Mucosa of gallbladder (tissue), 1 donor: Measurements from ENCODE around the gene DHX16. TPM values are rescaled to one million over a fixed set of nuclear protein-coding genes. Genes with fewer than 3 reads are reported as not detected.
A peak's percentile ranks its signal among the peaks of the same experiment; 100 is the strongest.

ENCODE experiments used
- DNase-seq: peaks from one replicate; pipeline ENCODE4 v3.0.0-alpha.2; 2020; ENCODE audit warnings: low spot score
- total RNA-seq: library from RNA; stranded (reverse); gene quantifications from one replicate; pipeline ENCODE4 v1.2.1, GENCODE V29; 2021
- donor health status: DM: no; HTN: no; CAD: no.

DHX16 gene
- total RNA-seq, 1 donor from 2014 or later, result 31.2 TPM

DNA sequence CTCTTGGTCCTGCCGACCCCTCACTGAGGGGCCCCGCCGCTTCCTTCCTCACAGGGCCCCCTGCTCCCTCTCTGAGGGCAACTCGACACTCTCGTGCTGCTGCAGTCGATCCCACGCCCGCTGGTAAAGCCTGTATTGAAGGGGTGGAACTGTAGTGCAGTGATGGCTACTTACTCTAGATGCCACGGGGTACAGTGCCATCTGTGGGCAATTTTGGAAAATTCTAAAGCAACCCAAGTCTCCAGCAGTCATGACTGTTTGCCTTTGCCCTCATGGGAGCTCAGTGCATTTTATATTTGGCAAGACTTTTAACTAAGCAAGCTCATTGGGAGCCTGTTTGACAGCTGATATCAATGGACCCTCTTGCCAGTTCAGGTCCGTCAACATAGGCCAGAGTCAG is 32.3 kb downstream of the DHX16 start:
- DNase-seq, result no peak

DNA sequence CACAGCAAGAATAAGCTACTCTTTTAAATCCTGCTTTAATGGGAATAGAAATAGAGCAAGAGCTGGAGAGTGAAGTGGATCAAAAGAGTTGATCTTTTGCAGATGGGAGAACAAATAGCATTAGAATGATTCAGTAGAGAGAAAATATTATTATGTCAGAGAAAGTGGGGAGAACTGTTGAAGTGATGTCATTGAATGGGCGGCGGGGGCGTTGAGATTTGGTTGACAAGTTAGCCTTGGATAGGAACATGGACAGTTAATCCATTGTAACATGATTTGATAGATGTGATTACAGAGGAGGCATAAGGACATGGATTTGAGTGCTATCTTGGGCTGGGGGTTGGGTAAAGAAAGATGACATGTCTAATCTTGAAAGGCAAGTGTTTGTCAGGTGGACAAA is 37.0 kb downstream of the DHX16 start:
- DNase-seq, result no peak

DNA sequence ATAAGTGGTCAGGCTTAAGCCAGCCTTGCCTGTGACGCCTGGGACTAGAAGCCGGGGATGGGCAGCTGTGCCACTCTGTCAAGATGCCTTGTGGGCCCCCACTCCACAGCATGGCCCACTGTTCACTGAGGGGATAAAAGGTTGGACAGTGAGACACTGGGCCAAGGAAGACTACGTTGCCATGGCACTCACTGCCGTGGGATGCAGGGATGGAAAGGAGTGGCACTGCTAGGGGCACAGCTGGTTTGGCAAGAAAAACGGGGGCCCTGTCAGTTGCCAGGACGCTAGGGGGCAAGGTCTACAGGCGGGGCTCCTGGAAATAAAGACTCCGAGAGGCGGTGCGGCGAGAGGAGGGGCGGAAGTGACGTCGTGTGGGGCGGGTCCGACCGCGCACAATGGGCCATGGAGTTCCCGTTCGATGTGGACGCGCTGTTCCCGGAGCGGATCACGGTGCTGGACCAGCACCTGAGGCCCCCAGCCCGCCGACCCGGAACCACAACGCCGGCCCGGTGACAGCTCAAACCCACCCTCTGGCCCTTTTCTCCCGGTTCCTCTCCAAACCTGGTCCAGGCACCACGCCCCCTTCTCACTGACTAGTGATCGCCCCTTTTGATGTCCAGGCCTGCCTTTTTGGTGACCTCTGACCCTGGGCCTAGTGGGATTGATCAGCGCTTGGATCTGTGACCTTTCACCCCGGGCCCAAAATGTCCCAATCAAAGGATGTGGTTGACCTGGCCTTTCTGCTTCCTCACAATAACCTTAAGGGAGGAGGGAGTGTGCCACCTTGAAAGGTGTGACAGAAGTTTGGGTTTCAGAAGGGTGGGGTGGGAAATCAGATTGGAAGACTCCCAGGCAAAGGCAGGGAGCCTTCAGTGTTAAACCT is 46.1 kb downstream of the DHX16 start, which contains the start of gene ATAT1:
TSS of gene ATAT1 (plus strand) at position 391 of the 883 bp plus-strand sequence.
- DNase-seq, result peak; percentile 90

DNA sequence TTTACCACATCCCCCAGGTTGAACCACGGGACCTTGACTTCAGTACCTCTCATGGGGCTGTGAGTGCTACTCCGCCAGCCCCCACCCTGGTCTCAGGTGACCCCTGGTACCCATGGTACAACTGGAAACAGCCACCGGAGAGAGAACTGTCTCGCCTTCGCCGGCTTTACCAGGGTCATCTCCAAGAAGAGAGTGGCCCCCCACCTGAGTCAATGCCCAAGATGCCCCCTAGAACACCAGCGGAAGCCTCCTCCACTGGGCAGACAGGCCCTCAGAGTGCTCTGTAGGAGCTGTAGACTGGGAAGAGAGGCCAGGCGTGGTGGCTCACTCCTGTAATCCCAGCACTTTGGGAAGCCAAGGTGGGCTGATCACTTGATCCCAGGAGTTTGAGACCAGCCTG is 47.3 kb downstream of the DHX16 start:
- no peak for DNase-seq

DNA sequence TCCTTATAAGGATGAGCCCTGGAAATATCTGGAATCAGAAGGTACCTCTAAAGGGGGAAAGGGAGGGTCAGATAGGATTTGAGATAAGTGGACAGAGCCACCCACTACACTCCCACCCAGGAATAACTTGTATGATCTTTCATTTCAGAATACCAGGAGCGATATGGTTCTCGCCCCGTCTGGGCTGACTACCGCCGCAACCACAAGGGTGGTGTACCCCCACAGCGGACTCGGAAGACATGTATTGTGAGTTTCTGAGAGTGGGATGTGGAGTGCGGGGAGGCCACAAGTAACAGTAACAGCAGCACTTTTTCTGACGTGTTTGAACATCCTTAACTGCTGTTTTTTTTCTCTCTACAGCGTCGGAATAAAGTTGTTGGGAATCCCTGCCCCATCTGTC is 53.2 kb downstream of the DHX16 start:
- DNase-seq, result no peak

DNA sequence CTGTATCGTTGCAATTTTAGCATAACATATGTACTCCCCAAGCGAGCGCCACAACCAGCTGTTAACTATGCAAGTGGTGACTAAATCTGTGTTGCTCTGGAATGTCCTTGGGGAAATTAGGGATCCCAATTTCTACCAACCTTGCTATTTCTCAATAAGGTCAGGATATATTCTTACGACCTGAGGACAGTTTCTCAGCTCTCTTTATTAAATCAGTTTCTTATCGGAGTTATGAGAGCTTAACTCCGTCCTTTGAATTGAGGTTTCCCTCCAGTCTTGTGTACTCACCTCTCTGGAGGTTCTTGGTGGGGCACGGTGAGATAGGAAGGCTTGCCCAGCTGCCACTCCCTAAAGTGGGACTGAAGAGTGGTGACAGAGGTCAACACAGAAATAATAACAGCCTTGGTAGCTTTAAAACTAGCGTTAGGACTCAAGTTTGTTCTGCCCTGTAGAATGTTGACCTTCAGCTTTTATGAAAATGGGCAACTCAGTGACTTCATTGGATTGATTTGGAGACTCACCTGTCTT is 54.5 kb downstream of the DHX16 start:
- DNase-seq, result no peak

DNA sequence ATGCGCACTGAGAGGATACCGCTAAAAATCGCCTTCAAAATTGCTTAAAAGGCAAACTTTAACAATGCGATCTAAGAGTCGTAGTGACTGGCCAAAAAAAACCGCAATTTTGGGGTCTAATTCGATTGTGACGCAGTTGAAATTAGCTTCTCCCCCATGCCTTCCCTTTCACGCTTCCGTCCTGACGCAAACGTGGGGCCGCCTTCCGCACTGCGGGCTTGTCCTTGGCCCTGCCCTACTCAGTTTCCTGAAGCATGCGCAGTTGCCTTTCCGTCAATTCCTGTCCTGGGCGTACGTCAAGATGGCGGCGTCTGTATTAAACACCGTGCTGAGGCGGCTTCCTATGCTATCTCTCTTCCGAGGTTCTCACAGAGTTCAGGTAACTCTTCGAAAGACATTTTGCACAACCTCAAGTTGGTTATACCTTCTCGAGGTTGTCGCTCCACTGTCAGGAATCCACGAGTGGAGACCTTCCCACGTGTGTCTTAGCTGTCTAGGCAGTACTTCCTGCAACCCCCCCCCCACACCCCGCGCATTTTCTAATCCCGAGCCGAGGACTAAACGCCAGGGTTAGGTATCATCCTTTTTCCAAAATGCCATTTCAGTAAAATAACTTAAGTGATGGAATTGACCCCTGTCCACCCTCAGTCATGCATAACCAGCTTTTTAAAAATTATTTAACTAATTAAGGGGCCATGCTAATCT is 55.1 kb downstream of the DHX16 start, which contains the start of gene MRPS18B:
TSS of gene MRPS18B (plus strand) at position 276 of the 705 bp plus-strand sequence. CDS start at position 302, 26 bp downstream.
- DNase-seq, result peak; percentile 98

DNA sequence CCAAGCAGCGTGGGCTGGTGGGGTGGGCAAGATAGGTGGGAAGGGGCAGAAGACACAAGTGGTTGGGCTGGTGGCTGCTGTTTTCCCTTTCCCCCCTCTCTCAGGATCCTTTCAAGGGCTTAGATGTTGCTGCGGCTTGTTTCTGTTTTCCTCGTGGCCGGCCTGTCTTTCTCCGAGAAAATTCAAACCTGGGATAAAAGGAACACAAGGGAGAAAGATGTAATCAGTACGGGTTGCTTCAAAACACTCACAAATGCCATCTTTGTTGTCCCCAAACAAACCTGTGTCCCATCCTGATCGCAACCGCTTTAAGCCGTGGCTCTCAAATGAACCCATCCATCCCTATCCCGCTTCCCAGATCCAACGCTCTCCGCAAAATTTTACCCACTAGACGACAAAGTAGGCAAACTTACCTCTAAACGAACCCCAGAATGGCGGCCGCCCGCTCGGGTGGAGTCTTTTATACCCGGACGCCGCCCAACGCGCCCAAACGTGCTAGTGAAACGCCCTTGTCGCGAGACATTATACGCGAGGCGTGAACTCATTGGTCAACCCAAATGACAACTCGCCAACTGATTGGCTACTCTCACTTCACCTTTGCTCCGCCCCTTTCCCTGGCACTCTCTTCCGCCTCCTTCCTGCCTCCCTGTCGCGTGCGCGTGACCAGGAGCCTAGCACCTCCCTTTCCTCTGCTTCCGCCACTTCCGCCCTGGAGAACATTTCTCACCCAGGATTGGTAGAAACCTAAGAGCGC is 55.8 kb downstream of the DHX16 start, which contains the start of gene PPP1R10:
TSS of gene PPP1R10 (minus strand) at position 433 of the 754 bp plus-strand sequence. CDS start 7,299 bp downstream, outside the sequence.
- peak; percentile 100 for DNase-seq

DNA sequence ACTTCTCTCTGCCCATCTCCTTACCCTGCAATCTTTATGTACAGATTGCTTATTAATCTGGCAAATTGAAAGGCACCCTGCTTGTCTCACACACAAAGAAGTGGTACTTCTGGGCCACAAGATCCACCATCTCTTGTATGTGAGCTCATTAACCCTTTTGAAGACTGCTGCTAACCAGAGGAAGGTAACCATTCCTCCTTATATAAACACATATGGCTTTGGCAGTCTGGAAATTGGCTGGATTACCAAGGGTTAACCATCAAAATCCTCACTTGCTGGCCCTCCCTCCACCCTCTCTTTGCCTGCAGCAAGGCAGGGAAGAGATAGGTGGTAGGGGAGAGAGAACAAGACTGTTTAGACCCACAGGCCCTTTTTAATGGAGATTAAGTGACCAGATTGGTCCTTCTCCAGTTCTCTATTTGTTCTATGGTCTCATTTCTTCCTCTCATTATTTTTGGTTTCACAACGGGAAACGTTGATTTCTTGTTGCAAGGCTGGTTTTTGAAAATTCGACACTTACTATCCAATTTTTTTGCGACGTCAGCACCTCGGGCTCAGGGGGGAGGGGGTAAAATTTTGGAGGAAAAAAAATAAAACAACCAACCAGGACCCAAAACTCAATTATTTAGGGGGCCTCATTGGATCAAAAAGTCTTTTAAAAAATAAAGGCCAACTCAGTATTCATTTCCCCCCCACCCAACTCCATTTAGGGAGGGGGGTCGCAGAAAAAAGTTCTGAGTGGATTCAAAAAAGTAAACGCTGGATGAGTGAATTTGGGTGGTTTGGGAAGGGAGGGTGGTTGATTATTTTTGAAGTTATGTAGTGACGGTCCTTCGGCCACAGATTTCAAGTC is 56.6 kb downstream of the DHX16 start:
- DNase-seq, result peak; percentile 18

DNA sequence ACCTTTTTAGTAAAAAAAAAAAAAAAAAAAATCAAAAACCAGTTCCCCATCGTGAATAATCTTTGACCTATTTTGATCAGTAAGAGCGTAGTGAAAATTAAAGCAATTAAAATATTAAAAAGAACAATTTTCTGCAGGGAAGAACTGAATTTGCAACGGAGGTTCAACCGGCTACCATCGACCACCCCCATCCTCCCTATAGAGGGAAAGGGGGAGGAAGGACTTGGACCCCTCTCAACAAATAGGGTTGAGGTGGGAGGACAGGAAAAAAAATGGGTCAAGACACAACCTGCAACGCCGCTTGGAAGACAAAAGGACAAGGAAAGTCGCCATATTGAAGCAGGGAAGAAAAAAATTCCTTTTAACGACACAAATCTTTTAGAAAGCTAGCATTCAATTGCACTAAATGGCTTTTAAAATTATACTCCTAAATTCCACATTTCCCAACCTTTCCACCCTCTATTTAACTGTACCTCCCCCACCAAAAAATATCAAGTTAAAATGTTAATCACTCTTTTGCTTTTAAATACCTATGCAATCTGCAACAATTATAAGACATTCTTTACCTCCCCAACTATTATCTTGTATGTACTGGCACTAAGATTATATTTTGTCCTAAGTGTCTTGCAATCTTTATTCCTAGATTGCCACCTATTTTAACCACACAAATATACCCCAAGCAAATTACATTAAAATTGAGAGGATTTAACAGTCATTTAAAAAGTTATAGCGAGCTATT is 57.4 kb downstream of the DHX16 start:
- peak; percentile 47 for DNase-seq

DNA sequence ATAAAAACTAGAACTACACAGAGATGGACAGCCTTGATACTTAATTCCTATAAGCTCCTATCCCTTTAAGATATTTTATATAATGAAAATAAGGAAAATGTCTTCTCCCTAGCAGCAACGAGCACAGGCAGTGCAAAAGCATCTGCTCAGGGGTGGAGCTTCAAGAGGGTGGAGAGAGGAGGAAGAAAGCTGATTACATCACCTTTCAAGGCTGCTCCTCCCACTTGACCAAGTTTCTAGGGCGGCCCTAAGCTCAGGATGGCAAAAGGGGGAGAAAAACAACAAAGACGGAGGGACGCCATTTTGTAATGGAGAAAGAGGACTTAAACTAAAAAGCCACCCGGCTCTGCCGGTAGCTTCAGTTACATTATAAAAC is 58.0 kb downstream of the DHX16 start:
- DNase-seq, result peak; percentile 94

DNA sequence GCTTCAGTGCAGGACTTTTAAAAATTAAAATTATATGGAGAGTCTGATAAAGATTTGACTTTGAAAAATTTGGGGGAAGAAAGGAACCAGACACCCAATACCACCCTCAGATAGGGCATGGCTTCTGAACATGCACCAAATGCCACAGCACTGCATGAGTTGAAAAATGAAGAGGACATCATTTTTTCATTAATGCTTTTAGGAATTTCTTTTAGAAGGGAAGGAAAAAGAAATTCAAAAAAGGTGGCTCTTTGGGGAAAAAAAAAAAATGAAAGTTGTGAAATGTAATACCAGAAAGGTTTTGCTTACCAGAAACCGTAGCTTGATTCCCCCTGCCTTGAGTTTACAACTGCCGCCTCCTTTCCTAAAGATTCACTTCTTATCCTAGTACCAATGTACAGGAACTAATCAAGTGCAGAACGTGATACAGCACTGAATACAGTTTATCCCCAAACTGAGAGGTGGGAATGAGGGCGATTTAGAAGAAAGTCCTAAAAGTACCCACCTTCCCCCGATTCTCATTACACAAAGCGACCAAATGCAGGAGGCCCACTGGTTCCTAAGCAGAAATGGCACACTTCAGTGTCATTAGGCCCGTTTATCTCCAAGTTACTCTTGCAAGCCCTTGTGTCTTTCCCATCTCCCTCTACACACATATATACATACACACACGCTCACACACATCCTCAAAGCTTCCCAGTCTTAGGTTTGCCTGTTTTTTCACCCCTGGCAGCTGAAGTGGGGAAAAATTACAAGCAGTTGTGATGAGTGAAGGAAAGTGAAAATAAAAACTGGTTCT is 58.6 kb downstream of the DHX16 start:
- no peak for DNase-seq

DNA sequence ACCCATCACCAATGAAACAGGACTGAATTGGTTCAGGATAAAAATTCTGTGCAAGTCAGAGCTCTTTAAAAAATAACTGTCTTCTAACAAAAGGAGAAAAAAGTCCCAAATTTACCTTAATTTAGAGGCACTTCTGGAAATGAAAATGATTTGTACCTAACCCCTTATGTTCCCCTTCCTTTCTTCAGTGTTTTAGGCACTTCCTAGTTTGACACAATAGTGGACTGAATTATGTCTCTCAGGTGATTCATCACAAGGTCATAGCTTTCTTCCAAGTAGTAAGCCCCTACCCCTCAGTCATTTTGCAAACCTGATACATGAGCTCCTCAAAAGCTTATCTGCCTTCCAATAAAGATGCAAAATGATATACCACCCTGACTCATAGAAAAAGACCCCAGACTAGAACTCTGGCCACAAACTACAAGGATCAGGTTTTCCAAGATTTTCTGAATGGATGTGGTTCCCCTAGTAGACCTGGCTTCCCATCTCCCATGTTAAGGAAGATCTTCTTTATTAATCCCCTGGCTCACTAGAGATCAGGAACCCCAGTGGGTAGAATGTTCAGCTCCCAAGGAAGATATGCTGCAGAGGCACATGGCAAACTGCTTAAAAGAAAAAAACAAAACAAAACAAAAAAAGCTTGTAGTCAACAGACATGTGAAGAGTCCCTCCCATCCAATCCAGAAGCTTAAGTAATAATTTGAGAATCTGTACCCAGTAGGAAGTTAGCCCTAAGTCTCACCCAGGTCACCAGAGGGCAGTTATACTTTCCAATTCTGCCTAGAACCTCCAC is 59.4 kb downstream of the DHX16 start:
- DNase-seq, result no peak

DNA sequence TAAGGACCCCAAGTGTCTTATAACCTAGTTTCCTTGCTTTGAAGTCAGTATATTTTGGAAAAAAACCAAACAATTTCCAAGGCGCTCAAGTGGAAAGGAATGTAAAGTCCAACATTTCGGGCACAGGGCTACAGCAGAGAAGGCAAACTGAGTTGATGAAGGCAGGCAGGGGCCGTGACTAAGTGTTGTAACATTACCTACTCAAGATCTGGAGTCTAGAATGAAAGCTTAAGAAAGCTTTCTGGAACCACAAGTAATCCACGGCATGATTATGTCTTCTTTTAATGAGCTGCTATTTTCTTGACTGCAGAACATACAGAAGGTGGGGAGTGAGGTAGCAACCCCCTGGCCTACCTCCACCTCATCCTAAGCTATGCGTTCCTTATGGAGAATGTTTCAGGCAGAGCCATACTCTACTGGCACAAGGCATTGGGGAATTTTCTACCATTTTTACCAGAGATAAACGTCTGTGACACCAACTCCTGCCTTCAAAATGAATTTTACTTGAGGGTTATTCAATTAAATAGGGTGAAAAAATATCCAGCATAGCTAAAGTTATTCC is 60.0 kb downstream of the DHX16 start:
- DNase-seq, result no peak

DNA sequence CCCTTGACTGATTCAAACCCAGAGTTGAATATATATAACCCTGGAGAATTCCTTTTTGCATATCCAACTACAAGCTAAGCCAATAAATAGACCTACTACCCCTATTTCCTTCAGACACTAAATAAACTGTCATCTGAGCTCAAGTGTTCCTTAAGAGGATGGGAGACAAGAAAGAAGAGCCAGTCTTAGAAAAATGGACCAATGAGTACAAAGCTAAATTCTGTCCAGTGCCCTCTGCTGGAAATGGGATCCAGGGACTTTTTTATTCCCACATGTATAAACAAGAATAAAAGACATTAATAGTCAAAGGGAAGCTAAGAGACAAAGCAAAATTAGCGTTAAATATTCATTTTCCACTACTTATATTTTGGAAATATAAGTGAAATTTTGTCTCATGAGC is 60.6 kb downstream of the DHX16 start:
- no peak for DNase-seq

DNA sequence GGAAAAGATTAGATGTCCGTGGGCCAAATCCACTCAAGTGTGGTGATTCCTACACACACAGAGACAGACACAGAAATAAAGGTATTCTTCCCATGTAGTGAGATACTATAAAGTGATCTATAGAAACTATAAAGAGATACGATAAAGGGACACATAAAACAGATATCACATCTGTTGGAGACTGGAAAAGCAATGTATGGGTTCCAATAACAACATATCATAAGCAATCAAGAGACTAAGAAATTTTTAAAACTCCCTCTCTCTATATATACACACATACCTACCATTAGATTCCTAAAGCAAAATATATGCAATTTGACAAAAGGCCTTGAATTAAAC is 61.0 kb downstream of the DHX16 start:
- DNase-seq, result no peak

DNA sequence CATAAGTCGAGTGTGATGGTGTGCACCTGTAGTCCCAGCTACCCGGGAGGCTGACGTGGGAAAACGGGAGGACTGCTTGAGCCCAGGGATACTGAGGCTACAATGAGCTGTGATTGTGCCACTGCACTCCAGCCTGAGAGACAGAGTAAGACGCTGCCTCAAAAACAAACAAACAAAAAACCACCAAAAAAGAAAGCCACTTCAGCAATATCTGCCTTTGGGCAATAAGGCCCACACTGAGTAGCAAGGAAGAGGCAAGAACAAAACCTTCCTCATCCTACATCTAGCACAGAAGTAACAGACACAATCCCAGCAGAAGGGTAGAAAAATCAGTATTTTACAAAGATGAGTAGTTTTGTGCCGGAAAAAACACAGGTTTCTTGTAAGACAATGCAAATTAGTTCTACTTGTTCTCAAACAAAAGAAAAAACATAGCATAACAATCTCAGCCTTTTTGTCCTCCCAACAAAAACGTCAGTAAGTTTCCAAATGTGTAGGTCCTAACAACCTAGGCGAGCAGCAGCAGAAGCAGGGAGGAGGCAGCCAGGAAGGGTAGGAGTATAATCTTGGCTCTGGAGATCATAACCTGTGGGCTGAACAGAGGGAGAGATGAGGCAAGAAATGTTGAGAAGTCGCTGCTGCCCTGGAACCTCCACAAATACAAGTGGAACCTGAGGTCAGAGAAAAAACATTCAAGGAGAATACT is 61.5 kb downstream of the DHX16 start:
- DNase-seq, result no peak

DNA sequence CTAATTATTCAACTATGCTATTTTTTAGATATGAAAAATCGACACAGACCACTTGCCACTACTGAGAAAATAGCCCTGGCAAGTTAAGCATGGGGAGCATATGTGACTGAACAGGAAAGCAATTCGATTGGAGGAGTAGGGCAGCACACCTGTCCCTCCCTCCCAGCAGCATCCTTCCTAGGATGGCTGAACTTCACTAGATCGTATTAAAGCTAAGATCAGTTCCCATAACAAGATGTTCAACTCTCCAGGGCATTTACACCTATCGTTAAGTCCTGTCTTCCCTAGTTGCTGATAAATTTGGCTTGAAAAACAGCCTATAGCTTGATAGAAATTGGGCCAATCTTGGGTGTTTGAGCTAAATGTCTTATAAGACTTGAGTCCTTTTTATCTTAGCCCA is 62.7 kb downstream of the DHX16 start:
- DNase-seq, result no peak
